HepG2 (cell line): Measurements from ENCODE around the gene GLDN. TPM values are rescaled to one million over a fixed set of nuclear protein-coding genes. Genes with fewer than 3 reads are reported as not detected.

Experiments used
- ATF7 ChIP-seq, 2 experiments: fragments of 450-650 bp in 1 of 2; sonication (generic) in 1 of 2; formaldehyde crosslinking in 1 of 2; IDR thresholded peaks; 2 replicates each; pipeline versions ENCODE4 v1.4.0 to v1.6.1; 2016 to 2020; ENCODE audit warnings: antibody characterized with exemption in 1 of 2, mild to moderate bottlenecking in 1 of 2, missing genetic modification reagents in 1 of 2
- DR1 ChIP-seq: sonication (generic); formaldehyde crosslinking; IDR thresholded peaks from 2 replicates; pipeline ENCODE4 v1.8.0; 2021; ENCODE audit warnings: mild to moderate bottlenecking, missing genetic modification reagents, inconsistent platforms
- GATAD2A ChIP-seq: IDR thresholded peaks from 2 replicates; pipeline ENCODE4 v1.6.1; 2016
- KDM6A ChIP-seq: IDR thresholded peaks from 2 replicates; pipeline ENCODE4 v1.6.1; 2016; ENCODE audit warnings: low read depth
- MAFK ChIP-seq, 2 experiments: IDR thresholded peaks in 1 of 2; conservative IDR thresholded peaks in 1 of 2; 2 replicates each; pipeline ENCODE4 v1.6.1; 2011; ENCODE audit warnings: improper control_type of control experiment in 2 of 2, low read length in 2 of 2
- NCOA5 ChIP-seq: sonication (generic); formaldehyde crosslinking; IDR thresholded peaks from 2 replicates; pipeline ENCODE4 v1.4.0; 2020; ENCODE audit warnings: missing genetic modification reagents
- PHB2 ChIP-seq: fragments of 450-650 bp; IDR thresholded peaks from 2 replicates; pipeline ENCODE4 v1.6.1; 2018; ENCODE audit not compliant: partially characterized antibody
- SRF ChIP-seq: IDR thresholded peaks from 2 replicates; pipeline ENCODE4 v1.6.1; 2011; ENCODE audit warnings: mild to moderate bottlenecking, low read depth, low read length, moderate library complexity
- WIZ ChIP-seq: sonication (generic); formaldehyde crosslinking; IDR thresholded peaks from 2 replicates; pipeline ENCODE4 v1.5.1; 2020; ENCODE audit warnings: mild to moderate bottlenecking, missing genetic modification reagents
- XBP1 ChIP-seq: sonication (generic); formaldehyde crosslinking; IDR thresholded peaks from 2 replicates; pipeline ENCODE4 v1.5.0; 2020; ENCODE audit warnings: missing genetic modification reagents
- ZFAT ChIP-seq: sonication (generic); formaldehyde crosslinking; conservative IDR thresholded peaks from 2 replicates; pipeline ENCODE4 v1.8.1; 2023; ENCODE audit warnings: missing genetic modification reagents, inconsistent platforms
- ZFP62 ChIP-seq: sonication (generic); formaldehyde crosslinking; IDR thresholded peaks from 2 replicates; pipeline ENCODE4 v1.4.0; 2020; ENCODE audit warnings: missing genetic modification reagents
- ZNF256 ChIP-seq: sonication (generic); formaldehyde crosslinking; conservative IDR thresholded peaks from 2 replicates; pipeline ENCODE4 v1.4.0; 2020; ENCODE audit warnings: missing genetic modification reagents
- ZNF510 ChIP-seq: sonication (generic); formaldehyde crosslinking; IDR thresholded peaks from 2 replicates; pipeline ENCODE4 v1.4.0; 2020; ENCODE audit warnings: low read depth, mild to moderate bottlenecking, missing genetic modification reagents
- ZNF850 ChIP-seq: sonication (generic); formaldehyde crosslinking; conservative IDR thresholded peaks from 2 replicates; pipeline ENCODE4 v1.9.0; 2021; ENCODE audit warnings: mild to moderate bottlenecking, missing genetic modification reagents
- ZSCAN12 ChIP-seq: sonication (generic); formaldehyde crosslinking; IDR thresholded peaks from 2 replicates; pipeline ENCODE4 v1.9.0; 2021; ENCODE audit warnings: mild to moderate bottlenecking, missing genetic modification reagents
- polyA plus RNA-seq, 8 experiments: library from polyadenylated mRNA; depleted of rRNA in 3 of 8; stranded (reverse) in 7 of 8; unstranded in 1 of 8; fragments of >200 nt; fragmentation: Illumina TruSeq in 4 of 8; extraction: Trizol in 4 of 8; gene quantifications; 2 replicates each; pipeline versions ENCODE4 v1.2.1 to v1.2.3, GENCODE V29; 2011 to 2016; ENCODE audit warnings: low read depth in 4 of 8, missing spikeins in 1 of 8, mixed read lengths in 1 of 8; ENCODE audit not compliant: insufficient read depth in 1 of 8
- total RNA-seq, 5 experiments: library from RNA; depleted of rRNA; stranded (reverse); fragments of >200 nt; fragmentation: Illumina TruSeq; extraction: Trizol; gene quantifications; 2 replicates each; pipeline ENCODE4 v1.2.3, GENCODE V29; 2016; ENCODE audit warnings: low read depth in 1 of 5
- TF ChIP-seq, protein P1 (sequence below): sonication (generic); formaldehyde crosslinking; IDR thresholded peaks from 2 replicates; pipeline ENCODE4 v1.4.0; 2020; ENCODE audit warnings: mild to moderate bottlenecking, missing genetic modification reagents
- TF ChIP-seq, protein P2 (sequence below): sonication (generic); formaldehyde crosslinking; IDR thresholded peaks from 2 replicates; pipeline ENCODE4 v1.4.0; 2020; ENCODE audit warnings: missing genetic modification reagents
- TF ChIP-seq, protein P3 (sequence below): sonication (generic); formaldehyde crosslinking; IDR thresholded peaks from 2 replicates; pipeline ENCODE4 v1.5.0; 2020; ENCODE audit warnings: mild to moderate bottlenecking, missing genetic modification reagents, borderline replicate concordance

GLDN gene
- total and polyA plus RNA-seq, 2 of the 13 experiments (the other 11 are each of a cell fraction or from before 2014, with no cell fraction given): 0.86 to 1.0 TPM

DNA sequence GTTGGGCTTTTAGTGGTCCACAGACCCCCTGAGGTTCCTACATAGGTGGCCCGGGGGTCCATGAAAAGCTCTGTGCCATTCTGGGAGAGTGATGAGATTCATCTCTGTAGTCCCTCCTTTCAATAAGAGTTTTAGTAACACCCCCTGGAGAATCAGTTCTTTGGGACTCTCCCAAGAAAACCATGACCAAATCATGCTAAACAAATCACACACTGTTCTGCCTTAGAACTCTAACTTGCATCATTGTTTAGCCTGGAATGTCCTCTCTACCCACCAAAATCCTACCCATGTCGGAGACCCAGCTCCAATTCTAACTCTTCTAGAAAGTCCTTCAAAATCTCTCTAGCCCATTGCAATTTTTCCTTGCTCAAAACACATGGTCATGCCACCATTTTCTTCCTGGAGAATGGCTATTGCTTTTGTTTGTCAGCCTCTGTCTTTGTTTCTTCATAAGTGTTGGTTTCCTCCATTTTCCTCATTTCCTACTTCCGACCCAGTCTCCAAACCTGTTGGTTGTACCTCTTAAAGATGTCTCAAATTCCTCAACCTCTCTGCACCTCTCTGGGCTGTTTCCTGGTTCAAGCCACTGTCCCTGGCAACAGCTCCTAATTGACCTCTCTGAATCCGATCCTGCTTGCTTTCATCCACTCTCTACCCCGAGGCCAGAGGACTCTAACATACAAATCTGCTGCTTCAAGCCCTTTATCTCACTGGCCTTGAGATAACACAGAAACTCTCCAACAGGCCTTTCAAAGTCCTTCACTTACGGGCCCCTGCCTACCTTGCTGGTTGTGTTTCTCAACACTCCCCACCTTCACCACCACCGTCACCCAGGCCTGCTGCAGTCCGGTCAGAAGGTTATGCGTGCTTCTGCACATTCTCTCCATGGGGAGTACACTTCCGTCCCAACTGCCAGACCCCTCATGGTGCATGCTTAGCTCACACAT, 26.8 kb upstream of the GLDN start (continued):
- TF ChIP-seq, protein P1, sequence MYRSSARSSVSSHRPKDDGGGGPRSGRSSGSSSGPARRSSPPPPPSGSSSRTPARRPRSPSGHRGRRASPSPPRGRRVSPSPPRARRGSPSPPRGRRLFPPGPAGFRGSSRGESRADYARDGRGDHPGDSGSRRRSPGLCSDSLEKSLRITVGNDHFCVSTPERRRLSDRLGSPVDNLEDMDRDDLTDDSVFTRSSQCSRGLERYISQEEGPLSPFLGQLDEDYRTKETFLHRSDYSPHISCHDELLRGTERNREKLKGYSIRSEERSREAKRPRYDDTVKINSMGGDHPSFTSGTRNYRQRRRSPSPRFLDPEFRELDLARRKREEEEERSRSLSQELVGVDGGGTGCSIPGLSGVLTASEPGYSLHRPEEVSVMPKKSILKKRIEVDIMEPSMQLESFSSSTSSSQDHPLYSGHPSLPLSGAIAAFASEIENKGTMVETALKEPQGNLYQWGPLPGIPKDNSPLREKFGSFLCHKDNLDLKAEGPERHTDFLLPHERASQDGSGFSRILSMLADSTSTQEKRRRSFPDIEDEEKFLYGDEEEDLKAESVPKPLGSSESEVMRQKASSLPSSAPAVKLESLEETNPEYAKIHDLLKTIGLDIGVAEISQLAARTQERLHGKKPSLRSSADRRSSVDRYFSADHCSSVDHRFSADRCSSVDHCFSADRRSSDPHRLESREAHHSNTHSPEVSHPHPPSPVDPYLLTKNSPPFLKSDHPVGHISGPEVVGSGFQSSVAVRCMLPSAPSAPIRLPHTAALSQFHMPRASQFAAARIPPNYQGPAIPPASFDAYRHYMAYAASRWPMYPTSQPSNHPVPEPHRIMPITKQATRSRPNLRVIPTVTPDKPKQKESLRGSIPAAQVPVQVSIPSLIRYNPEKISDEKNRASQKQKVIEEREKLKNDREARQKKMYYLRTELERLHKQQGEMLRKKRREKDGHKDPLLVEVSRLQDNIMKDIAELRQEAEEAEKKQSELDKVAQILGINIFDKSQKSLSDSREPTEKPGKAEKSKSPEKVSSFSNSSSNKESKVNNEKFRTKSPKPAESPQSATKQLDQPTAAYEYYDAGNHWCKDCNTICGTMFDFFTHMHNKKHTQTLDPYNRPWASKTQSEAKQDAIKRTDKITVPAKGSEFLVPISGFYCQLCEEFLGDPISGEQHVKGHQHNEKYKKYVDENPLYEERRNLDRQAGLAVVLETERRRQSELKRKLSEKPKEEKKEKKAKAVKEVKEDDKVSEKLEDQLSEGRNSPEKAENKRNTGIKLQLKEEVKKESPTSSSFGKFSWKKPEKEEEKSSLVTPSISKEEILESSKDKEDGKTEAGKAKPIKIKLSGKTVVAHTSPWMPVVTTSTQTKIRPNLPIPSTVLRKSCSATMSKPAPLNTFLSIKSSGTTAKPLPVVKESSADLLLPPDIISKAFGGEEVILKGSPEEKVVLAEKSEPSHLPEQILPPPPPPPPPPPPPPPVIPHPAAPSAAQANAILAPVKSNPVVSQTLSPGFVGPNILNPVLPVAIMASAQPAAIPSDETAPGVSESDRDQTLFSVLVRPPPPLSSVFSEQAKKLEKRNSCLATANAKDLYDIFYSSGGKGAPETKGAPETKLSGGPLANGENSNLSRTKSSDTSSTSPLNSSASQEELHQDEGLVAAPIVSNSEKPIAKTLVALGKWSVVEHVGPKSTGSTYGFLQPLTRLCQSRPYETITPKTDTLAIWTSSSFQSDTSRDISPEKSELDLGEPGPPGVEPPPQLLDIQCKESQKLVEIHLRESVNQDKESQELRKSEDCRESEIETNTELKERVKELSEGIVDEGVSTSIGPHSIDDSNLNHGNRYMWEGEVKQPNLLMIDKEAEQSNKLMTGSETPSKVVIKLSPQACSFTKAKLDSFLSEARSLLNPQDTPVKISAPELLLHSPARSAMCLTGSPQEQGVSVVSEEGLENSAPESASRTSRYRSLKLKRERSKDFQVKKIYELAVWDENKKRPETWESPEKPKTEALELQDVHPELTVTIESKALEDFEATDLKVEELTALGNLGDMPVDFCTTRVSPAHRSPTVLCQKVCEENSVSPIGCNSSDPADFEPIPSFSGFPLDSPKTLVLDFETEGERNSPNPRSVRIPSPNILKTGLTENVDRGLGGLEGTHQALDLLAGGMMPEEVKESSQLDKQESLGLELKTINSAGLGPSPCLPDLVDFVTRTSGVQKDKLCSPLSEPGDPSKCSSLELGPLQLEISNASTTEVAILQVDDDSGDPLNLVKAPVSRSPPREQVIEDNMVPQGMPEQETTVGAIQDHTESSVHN (CRISPR knock-in tag): no peak
- TF ChIP-seq ATF7 (IDR thresholded peaks at IDR 0.05): no peak
- TF ChIP-seq ATF7 (CRISPR knock-in tag; IDR thresholded peaks at IDR 0.05): no peak
- no peak for TF ChIP-seq ZFP62 (CRISPR knock-in tag)
- peak; percentile 59; the same call in 1 of the 2 replicates for TF ChIP-seq KDM6A (CRISPR knock-in tag)
- no peak for TF ChIP-seq MAFK (conservative IDR thresholded peaks at IDR 0.05 in 1 of 2, IDR thresholded peaks at IDR 0.05 in 1 of 2; ENCODE audit: low read length in 2 of 2)
- no peak; the same call in 1 of the 2 replicates for TF ChIP-seq WIZ (CRISPR knock-in tag)
- no peak for TF ChIP-seq NCOA5 (CRISPR knock-in tag)
- TF ChIP-seq ZNF256 (CRISPR knock-in tag): no peak
- TF ChIP-seq ZFAT (CRISPR knock-in tag): no peak
- no peak for TF ChIP-seq PHB2
- no peak for TF ChIP-seq ZNF850
- peak; percentile 7; the same call in 1 of the 2 replicates for TF ChIP-seq SRF
- TF ChIP-seq, protein P2, sequence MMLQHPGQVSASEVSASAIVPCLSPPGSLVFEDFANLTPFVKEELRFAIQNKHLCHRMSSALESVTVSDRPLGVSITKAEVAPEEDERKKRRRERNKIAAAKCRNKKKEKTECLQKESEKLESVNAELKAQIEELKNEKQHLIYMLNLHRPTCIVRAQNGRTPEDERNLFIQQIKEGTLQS (CRISPR knock-in tag): no peak
- 0 out of 2 replicates have a peak, but pooled peaks have one; percentile 1 for TF ChIP-seq ZNF510 (CRISPR knock-in tag)
- TF ChIP-seq GATAD2A (CRISPR knock-in tag): peak; percentile 88
- no peak for TF ChIP-seq ZSCAN12 (CRISPR knock-in tag)
- TF ChIP-seq, protein P3, sequence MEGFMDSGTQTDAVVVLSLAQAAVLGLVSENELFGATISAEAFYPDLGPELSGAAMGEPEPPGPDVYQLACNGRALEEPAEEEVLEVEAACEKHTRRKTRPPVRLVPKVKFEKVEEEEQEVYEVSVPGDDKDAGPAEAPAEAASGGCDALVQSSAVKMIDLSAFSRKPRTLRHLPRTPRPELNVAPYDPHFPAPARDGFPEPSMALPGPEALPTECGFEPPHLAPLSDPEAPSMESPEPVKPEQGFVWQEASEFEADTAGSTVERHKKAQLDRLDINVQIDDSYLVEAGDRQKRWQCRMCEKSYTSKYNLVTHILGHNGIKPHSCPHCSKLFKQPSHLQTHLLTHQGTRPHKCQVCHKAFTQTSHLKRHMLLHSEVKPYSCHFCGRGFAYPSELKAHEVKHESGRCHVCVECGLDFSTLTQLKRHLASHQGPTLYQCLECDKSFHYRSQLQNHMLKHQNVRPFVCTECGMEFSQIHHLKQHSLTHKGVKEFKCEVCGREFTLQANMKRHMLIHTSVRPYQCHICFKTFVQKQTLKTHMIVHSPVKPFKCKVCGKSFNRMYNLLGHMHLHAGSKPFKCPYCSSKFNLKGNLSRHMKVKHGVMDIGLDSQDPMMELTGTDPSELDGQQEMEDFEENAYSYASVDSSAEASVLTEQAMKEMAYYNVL (CRISPR knock-in tag): peak; percentile 66
- TF ChIP-seq DR1 (CRISPR knock-in tag): no peak
- TF ChIP-seq XBP1 (CRISPR knock-in tag): no peak
